Measurements from ENCODE around the gene UNC5C. TPM values are rescaled to one million over a fixed set of nuclear protein-coding genes. Genes with fewer than 3 reads are reported as not detected.

The UNC5C gene
- total RNA-seq, 1 donor from 2014 or later, result not detected

GRCh38 chr4:95319169-95319568 lies 229.6 kb downstream of the UNC5C start:
- H3K36me3 ChIP-seq (ENCODE audit: control insufficient read depth, insufficient read depth, low read length), result no peaks in the 10 kb centered on the region
- TF ChIP-seq CTCF (IDR thresholded peaks at IDR 0.05; ENCODE audit: insufficient read depth, low read length, severe bottlenecking), result no peak
- DNase-seq (ENCODE audit: low read depth) (no peak), FAIRE-seq (no peak)
- no peak overlapping the region for H3K4me3 ChIP-seq (ENCODE audit: low read depth, low read length)
- H3K27me3 ChIP-seq (ENCODE audit: control insufficient read depth, insufficient read depth, low read length), result no peaks in the 10 kb centered on the region

GRCh38 chr4:95318483-95318882 lies 230.3 kb downstream of the UNC5C start:
- TF ChIP-seq CTCF (IDR thresholded peaks at IDR 0.05; ENCODE audit: insufficient read depth, low read length, severe bottlenecking), result no peak
- H3K4me3 ChIP-seq (ENCODE audit: low read depth, low read length), result no peak overlapping the region
- no peaks in the 10 kb centered on the region for H3K27me3 ChIP-seq (ENCODE audit: control insufficient read depth, insufficient read depth, low read length)
- FAIRE-seq (no peak), DNase-seq (ENCODE audit: low read depth) (no peak)
- H3K36me3 ChIP-seq (ENCODE audit: control insufficient read depth, insufficient read depth, low read length), result no peaks in the 10 kb centered on the region

- no peak for TF ChIP-seq CTCF (IDR thresholded peaks at IDR 0.05; ENCODE audit: insufficient read depth, low read length, severe bottlenecking)
- DNase-seq (ENCODE audit: low read depth) (no peak), FAIRE-seq (no peak)
- H3K36me3 ChIP-seq (ENCODE audit: control insufficient read depth, insufficient read depth, low read length), result no peaks in the 10 kb centered on the region
- H3K4me3 ChIP-seq (ENCODE audit: low read depth, low read length), result no peak overlapping the region
- no peaks in the 10 kb centered on the region for H3K27me3 ChIP-seq (ENCODE audit: control insufficient read depth, insufficient read depth, low read length)
Observed at GRCh38 chr4:95318044-95318443, 230.7 kb downstream of the UNC5C start.

GRCh38 chr4:95317085-95317793 lies 231.5 kb downstream of the UNC5C start:
- DNase-seq (ENCODE audit: low read depth) (no peak), FAIRE-seq (no peak)
- Histone ChIP-seq H3K4me3 (ENCODE audit: low read depth, low read length) (no peak overlapping the region), H3K27me3 (ENCODE audit: control insufficient read depth, insufficient read depth, low read length) (no peaks in the 10 kb centered on the region), H3K36me3 (ENCODE audit: control insufficient read depth, insufficient read depth, low read length) (no peaks in the 10 kb centered on the region)
- no peak for TF ChIP-seq CTCF (IDR thresholded peaks at IDR 0.05; ENCODE audit: insufficient read depth, low read length, severe bottlenecking)

GRCh38 chr4:95314573-95314972 lies 234.2 kb downstream of the UNC5C start:
- no peak overlapping the region for H3K4me3 ChIP-seq (ENCODE audit: low read depth, low read length)
- no peak for TF ChIP-seq CTCF (IDR thresholded peaks at IDR 0.05; ENCODE audit: insufficient read depth, low read length, severe bottlenecking)
- DNase-seq (ENCODE audit: low read depth), result no peak
- FAIRE-seq, result no peak
- H3K27me3 ChIP-seq (ENCODE audit: control insufficient read depth, insufficient read depth, low read length), result no peaks in the 10 kb centered on the region
- H3K36me3 ChIP-seq (ENCODE audit: control insufficient read depth, insufficient read depth, low read length), result no peaks in the 10 kb centered on the region

- DNase-seq (ENCODE audit: low read depth) (peak; percentile 71), FAIRE-seq (no peak)
- Histone ChIP-seq H3K4me3 (ENCODE audit: low read depth, low read length) (no peak overlapping the region), H3K27me3 (ENCODE audit: control insufficient read depth, insufficient read depth, low read length) (no peaks in the 10 kb centered on the region), H3K36me3 (ENCODE audit: control insufficient read depth, insufficient read depth, low read length) (no peaks in the 10 kb centered on the region)
- TF ChIP-seq CTCF (IDR thresholded peaks at IDR 0.05; ENCODE audit: insufficient read depth, low read length, severe bottlenecking), result no peak
Observed at GRCh38 chr4:95304898-95305297, 243.9 kb downstream of the UNC5C start.

Data from bronchial epithelial cell (primary cell).